Measurements from ENCODE around the gene GPR160. TPM values are rescaled to one million over a fixed set of nuclear protein-coding genes. Genes with fewer than 3 reads are reported as not detected.

GPR160 gene
- total RNA-seq, 3 donors from 2014 or later = 4.2 to 31.9 (median 27.9) TPM

- H3K4me3 ChIP-seq = no peak overlapping the region
- H3K27me3 ChIP-seq = no peaks in the 10 kb centered on the region
Measured at GRCh38 chr3:170023165-170023564, 14.6 kb upstream of the GPR160 start.

GRCh38 chr3:170024581-170024980, 13.2 kb upstream of the GPR160 start:
- Histone ChIP-seq H3K36me3 (no peaks in the 10 kb centered on the region), H3K27ac (no peak overlapping the region), H3K27me3 (no peaks in the 10 kb centered on the region), H3K4me3 (no peak overlapping the region), H3K4me1 (no peaks in the 10 kb centered on the region), H3K9me3 (no peaks in the 10 kb centered on the region)
- intact Hi-C loops (cut with DNase I; ENCODE audit: low total_unique reads) = no loop called here
- no peak for TF ChIP-seq POLR2AphosphoS5 (IDR thresholded peaks at IDR 0.05)
- TF ChIP-seq, protein P1, sequence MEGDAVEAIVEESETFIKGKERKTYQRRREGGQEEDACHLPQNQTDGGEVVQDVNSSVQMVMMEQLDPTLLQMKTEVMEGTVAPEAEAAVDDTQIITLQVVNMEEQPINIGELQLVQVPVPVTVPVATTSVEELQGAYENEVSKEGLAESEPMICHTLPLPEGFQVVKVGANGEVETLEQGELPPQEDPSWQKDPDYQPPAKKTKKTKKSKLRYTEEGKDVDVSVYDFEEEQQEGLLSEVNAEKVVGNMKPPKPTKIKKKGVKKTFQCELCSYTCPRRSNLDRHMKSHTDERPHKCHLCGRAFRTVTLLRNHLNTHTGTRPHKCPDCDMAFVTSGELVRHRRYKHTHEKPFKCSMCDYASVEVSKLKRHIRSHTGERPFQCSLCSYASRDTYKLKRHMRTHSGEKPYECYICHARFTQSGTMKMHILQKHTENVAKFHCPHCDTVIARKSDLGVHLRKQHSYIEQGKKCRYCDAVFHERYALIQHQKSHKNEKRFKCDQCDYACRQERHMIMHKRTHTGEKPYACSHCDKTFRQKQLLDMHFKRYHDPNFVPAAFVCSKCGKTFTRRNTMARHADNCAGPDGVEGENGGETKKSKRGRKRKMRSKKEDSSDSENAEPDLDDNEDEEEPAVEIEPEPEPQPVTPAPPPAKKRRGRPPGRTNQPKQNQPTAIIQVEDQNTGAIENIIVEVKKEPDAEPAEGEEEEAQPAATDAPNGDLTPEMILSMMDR (IDR thresholded peaks at IDR 0.05) = no peak
- no peak for TF ChIP-seq POLR2A (IDR thresholded peaks at IDR 0.05)
- DNase-seq (ENCODE audit: low spot score in 2 of 2) = no peak

More at GRCh38 chr3:170023165-170023564, 14.6 kb upstream of the GPR160 start:
- Histone ChIP-seq H3K36me3 (no peaks in the 10 kb centered on the region), H3K4me1 (no peaks in the 10 kb centered on the region), H3K9me3 (no peaks in the 10 kb centered on the region), H3K27ac (no peak overlapping the region)
- no peak for TF ChIP-seq POLR2A (IDR thresholded peaks at IDR 0.05)
- TF ChIP-seq, protein P1 (IDR thresholded peaks at IDR 0.05) = no peak
- TF ChIP-seq POLR2AphosphoS5 (IDR thresholded peaks at IDR 0.05) = no peak
- no peak for DNase-seq (ENCODE audit: low spot score in 2 of 2)
- intact Hi-C loops (cut with DNase I; ENCODE audit: low total_unique reads) = no loop called here

DNA sequence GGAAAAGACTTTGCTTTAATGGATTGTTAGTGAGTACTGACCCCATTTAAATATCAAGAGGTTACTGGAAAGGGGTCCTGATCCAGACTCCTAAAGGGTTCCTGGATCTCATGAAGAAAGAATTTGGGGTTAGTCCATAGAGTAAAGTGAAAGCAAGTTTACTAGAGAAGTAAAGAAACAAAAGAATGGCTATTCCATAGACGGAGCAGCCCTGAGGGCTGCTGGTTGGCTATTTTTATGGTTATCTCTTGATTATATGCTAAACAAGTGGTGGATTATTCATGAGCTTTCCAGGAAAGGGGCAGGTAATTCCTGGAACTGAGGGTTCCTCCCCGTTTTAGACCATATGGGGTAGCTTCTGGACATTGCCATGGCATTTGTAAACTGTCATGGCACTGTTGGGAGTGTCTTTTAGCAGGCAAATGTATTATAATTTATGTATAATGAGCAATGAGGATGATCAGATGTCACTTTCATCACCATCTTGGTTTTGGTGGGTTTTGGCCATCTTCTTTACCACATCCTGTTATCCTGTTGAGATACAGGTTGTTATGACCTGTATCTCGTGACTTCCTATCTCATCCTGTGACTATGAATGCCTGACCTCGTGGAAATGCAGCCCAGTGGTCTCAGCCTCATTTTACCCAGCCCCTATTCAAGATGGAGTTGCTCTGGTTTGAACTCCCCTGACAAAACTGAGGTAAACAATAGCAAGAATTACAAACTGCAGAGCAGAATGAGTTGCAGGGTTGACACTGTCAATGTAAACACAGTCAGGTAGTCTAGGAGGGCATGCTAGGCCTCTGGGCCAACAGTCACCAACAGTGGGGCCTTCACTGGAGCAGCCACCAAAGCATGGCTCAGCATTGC, 10.3 kb upstream of the GPR160 start:
- no peaks in the 10 kb centered on the region for H3K27me3 ChIP-seq
- intact Hi-C loops (cut with DNase I; ENCODE audit: low total_unique reads) = no loop called here
- TF ChIP-seq, protein P1 (IDR thresholded peaks at IDR 0.05) = no peak
- TF ChIP-seq POLR2A (IDR thresholded peaks at IDR 0.05) (no peak), POLR2AphosphoS5 (IDR thresholded peaks at IDR 0.05) (no peak)

GRCh38 chr3:170033489-170033888, 4.3 kb upstream of the GPR160 start:
- Histone ChIP-seq H3K9me3 (no peaks in the 10 kb centered on the region), H3K27me3 (peaks cover 0 to under 1% of the 10 kb centered on the region in 2 donors), H3K4me3 (no peak overlapping the region), H3K27ac (no peak overlapping the region), H3K36me3 (no peaks in the 10 kb centered on the region), H3K4me1 (no peaks in the 10 kb centered on the region)
- DNase-seq (ENCODE audit: low spot score in 2 of 2) = no peak
- intact Hi-C loops (cut with DNase I; ENCODE audit: low total_unique reads) = no loop called here
- TF ChIP-seq POLR2AphosphoS5 (IDR thresholded peaks at IDR 0.05) = no peak
- TF ChIP-seq POLR2A (IDR thresholded peaks at IDR 0.05) = no peak
- TF ChIP-seq, protein P1 (IDR thresholded peaks at IDR 0.05) = no peak

More for the DNA sequence above, 10.3 kb upstream of the GPR160 start:
- no peak for DNase-seq (ENCODE audit: low spot score in 2 of 2)
- Histone ChIP-seq H3K4me3 (no peak overlapping the region), H3K4me1 (no peaks in the 10 kb centered on the region), H3K36me3 (no peaks in the 10 kb centered on the region), H3K27ac (no peak overlapping the region), H3K9me3 (no peaks in the 10 kb centered on the region)

- TF ChIP-seq, protein P1 (IDR thresholded peaks at IDR 0.05) = peak in 2 of 3 donors; percentile 11 to 16
- TF ChIP-seq POLR2A (IDR thresholded peaks at IDR 0.05) = no peak
- intact Hi-C loops (cut with DNase I; ENCODE audit: low total_unique reads) = no loop called here
- H3K4me1 ChIP-seq = no peaks in the 10 kb centered on the region
- H3K27me3 ChIP-seq = peaks cover 0 to 5% of the 10 kb centered on the region in 2 donors
- H3K9me3 ChIP-seq = no peaks in the 10 kb centered on the region
- no peak for DNase-seq (ENCODE audit: low spot score in 2 of 2)
- H3K4me3 ChIP-seq = peak overlapping the region; percentile 48 to 68 (median 68)
- no peaks in the 10 kb centered on the region for H3K36me3 ChIP-seq
- H3K27ac ChIP-seq = peak overlapping the region; percentile 42 to 49
Measured at GRCh38 chr3:170038434-170039110, 777 bp downstream of the GPR160 start.
